Measurements from ENCODE around the gene PRPF40A. TPM values are rescaled to one million over a fixed set of nuclear protein-coding genes. Genes with fewer than 3 reads are reported as not detected.

PRPF40A gene
- total and polyA plus RNA-seq, 9 of the 15 experiments (the other 6 are each of a cell fraction or from before 2014, with no cell fraction given) = 168 to 304 (median 264) TPM

GRCh38 chr2:152623076-152623740, 94.1 kb downstream of the PRPF40A start (continued):
- TF ChIP-seq, protein P1, sequence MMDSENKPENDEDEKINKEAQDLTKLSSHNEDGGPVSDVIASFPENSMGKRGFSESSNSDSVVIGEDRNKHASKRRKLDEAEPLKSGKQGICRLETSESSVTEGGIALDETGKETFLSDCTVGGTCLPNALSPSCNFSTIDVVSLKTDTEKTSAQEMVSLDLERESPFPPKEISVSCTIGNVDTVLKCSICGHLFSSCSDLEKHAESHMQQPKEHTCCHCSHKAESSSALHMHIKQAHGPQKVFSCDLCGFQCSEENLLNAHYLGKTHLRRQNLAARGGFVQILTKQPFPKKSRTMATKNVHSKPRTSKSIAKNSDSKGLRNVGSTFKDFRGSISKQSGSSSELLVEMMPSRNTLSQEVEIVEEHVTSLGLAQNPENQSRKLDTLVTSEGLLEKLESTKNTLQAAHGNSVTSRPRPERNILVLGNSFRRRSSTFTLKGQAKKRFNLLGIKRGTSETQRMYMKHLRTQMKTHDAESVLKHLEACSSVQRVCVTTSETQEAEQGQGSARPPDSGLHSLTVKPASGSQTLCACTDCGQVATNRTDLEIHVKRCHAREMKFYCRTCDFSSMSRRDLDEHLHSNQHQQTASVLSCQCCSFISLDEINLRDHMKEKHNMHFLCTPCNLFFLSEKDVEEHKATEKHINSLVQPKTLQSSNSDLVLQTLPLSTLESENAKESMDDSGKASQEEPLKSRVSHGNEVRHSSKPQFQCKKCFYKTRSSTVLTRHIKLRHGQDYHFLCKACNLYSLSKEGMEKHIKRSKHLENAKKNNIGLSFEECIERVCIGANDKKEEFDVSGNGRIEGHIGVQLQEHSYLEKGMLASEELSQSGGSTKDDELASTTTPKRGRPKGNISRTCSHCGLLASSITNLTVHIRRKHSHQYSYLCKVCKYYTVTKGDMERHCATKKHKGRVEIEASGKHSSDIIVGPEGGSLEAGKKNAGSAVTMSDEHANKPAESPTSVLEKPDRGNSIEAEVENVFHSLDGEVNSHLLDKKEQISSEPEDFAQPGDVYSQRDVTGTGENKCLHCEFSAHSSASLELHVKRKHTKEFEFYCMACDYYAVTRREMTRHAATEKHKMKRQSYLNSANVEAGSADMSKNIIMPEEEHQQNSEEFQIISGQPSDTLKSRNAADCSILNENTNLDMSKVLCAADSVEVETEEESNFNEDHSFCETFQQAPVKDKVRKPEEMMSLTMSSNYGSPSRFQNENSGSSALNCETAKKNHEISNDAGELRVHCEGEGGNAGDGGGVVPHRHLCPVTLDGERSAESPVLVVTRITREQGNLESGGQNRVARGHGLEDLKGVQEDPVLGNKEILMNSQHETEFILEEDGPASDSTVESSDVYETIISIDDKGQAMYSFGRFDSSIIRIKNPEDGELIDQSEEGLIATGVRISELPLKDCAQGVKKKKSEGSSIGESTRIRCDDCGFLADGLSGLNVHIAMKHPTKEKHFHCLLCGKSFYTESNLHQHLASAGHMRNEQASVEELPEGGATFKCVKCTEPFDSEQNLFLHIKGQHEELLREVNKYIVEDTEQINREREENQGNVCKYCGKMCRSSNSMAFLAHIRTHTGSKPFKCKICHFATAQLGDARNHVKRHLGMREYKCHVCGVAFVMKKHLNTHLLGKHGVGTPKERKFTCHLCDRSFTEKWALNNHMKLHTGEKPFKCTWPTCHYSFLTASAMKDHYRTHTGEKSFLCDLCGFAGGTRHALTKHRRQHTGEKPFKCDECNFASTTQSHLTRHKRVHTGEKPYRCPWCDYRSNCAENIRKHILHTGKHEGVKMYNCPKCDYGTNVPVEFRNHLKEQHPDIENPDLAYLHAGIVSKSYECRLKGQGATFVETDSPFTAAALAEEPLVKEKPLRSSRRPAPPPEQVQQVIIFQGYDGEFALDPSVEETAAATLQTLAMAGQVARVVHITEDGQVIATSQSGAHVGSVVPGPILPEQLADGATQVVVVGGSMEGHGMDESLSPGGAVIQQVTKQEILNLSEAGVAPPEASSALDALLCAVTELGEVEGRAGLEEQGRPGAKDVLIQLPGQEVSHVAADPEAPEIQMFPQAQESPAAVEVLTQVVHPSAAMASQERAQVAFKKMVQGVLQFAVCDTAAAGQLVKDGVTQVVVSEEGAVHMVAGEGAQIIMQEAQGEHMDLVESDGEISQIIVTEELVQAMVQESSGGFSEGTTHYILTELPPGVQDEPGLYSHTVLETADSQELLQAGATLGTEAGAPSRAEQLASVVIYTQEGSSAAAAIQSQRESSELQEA (IDR thresholded peaks at IDR 0.05; ENCODE audit: low read depth) = no peak

DNA sequence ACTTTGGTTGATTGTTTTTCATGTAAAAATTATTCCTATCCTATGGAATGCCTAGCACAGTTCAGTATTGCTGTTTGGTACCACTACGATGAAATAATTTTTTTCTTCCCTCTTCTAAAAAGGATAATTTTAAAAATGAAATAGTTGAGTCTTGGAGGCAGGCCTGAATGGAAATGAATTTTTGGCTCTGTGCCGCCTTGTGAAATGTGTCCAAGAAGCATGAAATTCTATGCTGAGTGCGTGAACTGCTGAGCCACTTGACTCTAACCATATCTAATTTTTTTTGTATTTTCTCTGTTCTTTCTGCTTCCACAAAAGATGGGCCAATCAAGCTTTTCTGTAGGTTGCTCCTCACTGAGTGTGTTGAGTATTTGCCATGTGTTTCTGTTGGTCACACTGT, 95.0 kb downstream of the PRPF40A start:
- in situ Hi-C loops (cut with MboI) = no loop called here
- POLR2A ChIA-PET = no interaction called here
- TF ChIP-seq HBP1 (CRISPR knock-in tag; IDR thresholded peaks at IDR 0.05) (no peak), ZNF146 (CRISPR knock-in tag; IDR thresholded peaks at IDR 0.05; ENCODE audit: unreplicated experiment) (no peak), ZNF431 (CRISPR knock-in tag; IDR thresholded peaks at IDR 0.05) (no peak), ZNF197 (CRISPR knock-in tag; IDR thresholded peaks at IDR 0.05; ENCODE audit: low read depth) (no peak), TAF15 (IDR thresholded peaks at IDR 0.05; ENCODE audit: low read depth, low read length) (no peak), EP400 (IDR thresholded peaks at IDR 0.05) (no peak), MEIS2 (IDR thresholded peaks at IDR 0.05; ENCODE audit: partially characterized antibody) (no peak), ZNF134 (CRISPR knock-in tag; conservative IDR thresholded peaks at IDR 0.05) (no peak)
- TF ChIP-seq, protein P2, sequence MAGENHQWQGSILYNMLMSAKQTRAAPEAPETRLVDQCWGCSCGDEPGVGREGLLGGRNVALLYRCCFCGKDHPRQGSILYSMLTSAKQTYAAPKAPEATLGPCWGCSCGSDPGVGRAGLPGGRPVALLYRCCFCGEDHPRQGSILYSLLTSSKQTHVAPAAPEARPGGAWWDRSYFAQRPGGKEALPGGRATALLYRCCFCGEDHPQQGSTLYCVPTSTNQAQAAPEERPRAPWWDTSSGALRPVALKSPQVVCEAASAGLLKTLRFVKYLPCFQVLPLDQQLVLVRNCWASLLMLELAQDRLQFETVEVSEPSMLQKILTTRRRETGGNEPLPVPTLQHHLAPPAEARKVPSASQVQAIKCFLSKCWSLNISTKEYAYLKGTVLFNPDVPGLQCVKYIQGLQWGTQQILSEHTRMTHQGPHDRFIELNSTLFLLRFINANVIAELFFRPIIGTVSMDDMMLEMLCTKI (IDR thresholded peaks at IDR 0.05; ENCODE audit: partially characterized antibody) = no peak

More for the DNA sequence above, 95.0 kb downstream of the PRPF40A start:
- Histone ChIP-seq H2AFZ (ENCODE audit: low read depth, low read length) (no peak overlapping the region), H3K36me3 (ENCODE audit: control insufficient read depth, insufficient read depth, low read length) (no peaks in the 10 kb centered on the region), H3K9me1 (ENCODE audit: control insufficient read depth, insufficient read depth, low read length) (no peaks in the 10 kb centered on the region), H3K27me3 (ENCODE audit: control insufficient read depth in 2 of 2, insufficient read depth in 2 of 2, low read length in 2 of 2) (peaks cover 11 to 15% of the 10 kb centered on the region in 2 experiments), H3K4me3 (no peak overlapping the region), H3K79me2 (ENCODE audit: control insufficient read depth, insufficient read depth, low read length) (no peaks in the 10 kb centered on the region), H3K27ac (ENCODE audit: extremely low read depth, low read depth, low read length) (no peak overlapping the region), H4K20me1 (replicated peaks; ENCODE audit: control insufficient read depth, insufficient read depth, low read length) (no peaks in the 10 kb centered on the region), H3K9me3 (replicated peaks; ENCODE audit: control insufficient read depth, insufficient read depth, low read depth, low read length) (no peaks in the 10 kb centered on the region), H3K4me1 (replicated peaks in 1 of 2; ENCODE audit: control insufficient read depth in 2 of 2, insufficient read depth in 2 of 2, low read length in 2 of 2) (peaks cover 0 to 17% of the 10 kb centered on the region in 2 experiments; a peak in 2 of 5 replicates), H3K4me2 (ENCODE audit: insufficient read depth, low read length) (no peak overlapping the region), H3K9ac (ENCODE audit: insufficient read depth in 1 of 2, low read depth in 2 of 2, low read length in 2 of 2) (no peak overlapping the region)
- WGBS (ENCODE audit: insufficient coverage, low coverage, missing lambda C conversion rate) = 3% methylated on average over 3 of the region's 3 CpGs
- BruUV-seq (replicated peaks) = no TSS peak
- no peak for FAIRE-seq
- intact Hi-C loops (cut with micrococcal nuclease) = no loop called here
- no peak for ATAC-seq
- DNase-seq (ENCODE audit: extremely low read depth in 1 of 4, low spot score in 3 of 4) = no peak
- CTCF ChIA-PET (ENCODE audit: low intra/inter-chr PET ratio) = no interaction called here
